Naive thymus-derived CD4-positive, alpha-beta T cell (primary cell): ENCODE measurements around the gene RALGPS1. TPM values are rescaled to one million over a fixed set of nuclear protein-coding genes. Genes with fewer than 3 reads are reported as not detected.
A peak's percentile ranks its signal among the peaks of the same experiment; 100 is the strongest.

Experiments used
- ATAC-seq: fragments of 150-1000 bp; cut with Tn5 transposase; 2 replicates; pipeline ENCODE4 v1.10.0; 2021; ENCODE audit warnings: mild to moderate bottlenecking, moderate library complexity
- CTCF ChIA-PET: fragments of 350-600 bp; sonication (Branson Sonifier 250); formaldehyde crosslinking; loops from one replicate; lab custom pipeline; 2021; ENCODE audit warnings: antibody characterized with exemption; lab: Charles Lee
- POLR2A ChIA-PET: fragments of 350-600 bp; sonication (Branson Sonifier 250); formaldehyde crosslinking; loops from one replicate; lab custom pipeline; 2021; ENCODE audit warnings: antibody characterized with exemption, inconsistent platforms; lab: Charles Lee
- DNase-seq, 9 donors: peaks; one replicate each; pipeline versions ENCODE4 v3.0.0 to v3.0.0-alpha.2; 2020 to 2022; ENCODE audit warnings: mixed read lengths in 1 of 9
- H3K27ac ChIP-seq: one replicate; pipeline ENCODE4 v1.7.0; 2013; ENCODE audit warnings: mild to moderate bottlenecking, low read depth, low read length, moderate library complexity
- H3K27me3 ChIP-seq, 2 donors: one replicate each; pipeline ENCODE4 v1.7.0; 2013; ENCODE audit warnings: low read length in 2 of 2, mild to moderate bottlenecking in 2 of 2, moderate library complexity in 2 of 2; ENCODE audit not compliant: control insufficient read depth in 2 of 2, insufficient read depth in 2 of 2
- H3K36me3 ChIP-seq, 3 experiments: 1 replicate in 2 of 3; 2 replicates in 1 of 3; pipeline ENCODE4 v1.7.0; 2013; ENCODE audit warnings: low read length in 3 of 3, mild to moderate bottlenecking in 3 of 3, moderate library complexity in 1 of 3; ENCODE audit not compliant: insufficient read depth in 3 of 3, control insufficient read depth in 2 of 3
- H3K4me1 ChIP-seq, 2 donors: one replicate each; pipeline ENCODE4 v1.7.0; 2013; ENCODE audit warnings: low read length in 2 of 2, mild to moderate bottlenecking in 2 of 2, moderate library complexity in 1 of 2; ENCODE audit not compliant: control insufficient read depth in 2 of 2, insufficient read depth in 2 of 2
- H3K4me3 ChIP-seq: 2 replicates; pipeline ENCODE4 v1.7.0; 2013; ENCODE audit warnings: mild to moderate bottlenecking, low read length
- H3K9me3 ChIP-seq, 3 experiments: 1 replicate in 2 of 3; 2 replicates in 1 of 3; pipeline ENCODE4 v1.7.0; 2013; ENCODE audit warnings: low read length in 3 of 3; ENCODE audit not compliant: control insufficient read depth in 2 of 3
- H3K27ac Mint-ChIP-seq, 9 donors: one replicate each; pipeline ENCODE4 v1.8.0; 2020 to 2022; ENCODE audit warnings: mixed read lengths in 9 of 9, mild to moderate bottlenecking in 8 of 9, moderate library complexity in 5 of 9, inconsistent platforms in 2 of 9
- H3K27me3 Mint-ChIP-seq, 5 donors: one replicate each; pipeline ENCODE4 v1.8.0; 2021 to 2022; ENCODE audit warnings: mixed read lengths in 5 of 5, mild to moderate bottlenecking in 1 of 5
- H3K36me3 Mint-ChIP-seq, 5 donors: one replicate each; pipeline ENCODE4 v1.8.0; 2020 to 2022; ENCODE audit warnings: mixed read lengths in 5 of 5, mild to moderate bottlenecking in 3 of 5, inconsistent platforms in 1 of 5
- H3K4me1 Mint-ChIP-seq, 7 donors: one replicate each; pipeline ENCODE4 v1.8.0; 2020 to 2022; ENCODE audit warnings: mixed read lengths in 7 of 7, mild to moderate bottlenecking in 3 of 7, inconsistent platforms in 1 of 7
- H3K4me3 Mint-ChIP-seq, 10 donors: one replicate each; pipeline ENCODE4 v1.8.0; 2020 to 2022; ENCODE audit warnings: mild to moderate bottlenecking in 10 of 10, mixed read lengths in 10 of 10, moderate library complexity in 6 of 10, inconsistent platforms in 2 of 10
- H3K9me3 Mint-ChIP-seq, 11 donors: one replicate each; pipeline ENCODE4 v1.8.0; 2020 to 2022; ENCODE audit warnings: mixed read lengths in 11 of 11, mild to moderate bottlenecking in 4 of 11, inconsistent platforms in 1 of 11, moderate library complexity in 1 of 11
- intact Hi-C, 2 donors: fragments of 100-400 bp; cut with micrococcal nuclease; formaldehyde crosslinking; loops; one replicate each; pipeline ENCODE4 v1.15.1; 2023
- polyA plus RNA-seq, 2 donors: library from polyadenylated mRNA; unstranded; fragments of 300-500 nt; fragmentation: Illumina TruSeq; gene quantifications; one replicate each; pipeline ENCODE4 v1.2.3, GENCODE V29; 2021
- total RNA-seq, 6 experiments: library from RNA in 5 of 6; stranded (reverse) in 5 of 6; gene quantifications; 1 replicate in 5 of 6; 2 replicates in 1 of 6; pipeline ENCODE4 v1.2.3 and lab custom pipeline; 2021 to 2026

RALGPS1 gene
- total and polyA plus RNA-seq, 7 experiments from 2014 or later, result 1.0 to 8.3 (median 4.1) TPM

DNA sequence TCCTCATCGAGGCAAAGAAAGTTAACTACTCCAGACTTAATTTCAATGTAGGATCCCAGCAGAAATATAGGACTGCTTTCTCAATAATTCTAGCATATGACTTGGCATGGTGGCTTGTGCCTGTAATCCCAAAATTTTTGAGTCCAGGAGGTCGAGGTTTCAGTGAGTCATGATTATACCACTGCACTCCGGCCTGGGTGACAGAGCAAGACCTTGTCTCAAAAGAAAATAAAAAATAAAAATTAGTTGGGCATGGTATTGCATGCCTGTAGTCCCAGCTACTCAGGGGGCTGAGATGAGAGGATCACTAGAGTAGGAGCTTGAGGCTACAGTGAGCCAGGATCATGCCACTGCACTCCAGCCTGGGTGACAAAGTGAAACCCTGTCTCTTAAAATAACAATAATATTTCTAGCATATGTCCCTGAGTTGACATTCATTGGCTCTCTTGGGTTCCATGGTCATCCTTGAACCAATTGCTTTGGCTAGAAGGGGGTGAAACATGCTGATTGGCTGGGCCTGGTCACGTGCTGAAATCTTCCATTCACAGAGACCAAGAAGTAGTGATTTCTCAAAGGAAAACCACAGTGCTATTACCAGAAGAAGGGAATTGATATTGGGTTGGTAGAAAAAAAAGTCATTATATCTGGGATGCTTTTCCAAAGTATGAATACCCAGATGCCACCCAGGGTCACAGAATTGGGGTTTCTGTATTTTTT, 318.4 kb downstream of the RALGPS1 start:
- Histone ChIP-seq H3K4me3 (no peak overlapping the region), H3K27ac (no peak overlapping the region), H3K4me1 (no peaks in the 10 kb centered on the region), H3K9me3 (no peaks in the 10 kb centered on the region), H3K27me3 (no peaks in the 10 kb centered on the region), H3K36me3 (no peaks in the 10 kb centered on the region)
- H3K9me3 Mint-ChIP-seq, result no peaks in the 10 kb centered on the region
- no peaks in the 10 kb centered on the region for H3K4me1 Mint-ChIP-seq
- H3K27me3 Mint-ChIP-seq, result peaks cover 10 to 64% (median 43%) of the 10 kb centered on the region in 5 donors
- peaks cover 0 to 8% (median 0%) of the 10 kb centered on the region in 5 donors for H3K36me3 Mint-ChIP-seq
- DNase-seq (no peak), ATAC-seq (no peak)
- ChIA-PET CTCF (interaction anchor here (1.0 kb wide), 1 partner anchor 9 kb away, joined by 3 read pairs; no protein-coding TSS in a partner anchor), POLR2A (no interaction called here)
- no peak overlapping the region for H3K27ac Mint-ChIP-seq
- intact Hi-C loops, result no loop called here
- H3K4me3 Mint-ChIP-seq, result peak overlapping the region in 1 of 10 donors; percentile 34

DNA sequence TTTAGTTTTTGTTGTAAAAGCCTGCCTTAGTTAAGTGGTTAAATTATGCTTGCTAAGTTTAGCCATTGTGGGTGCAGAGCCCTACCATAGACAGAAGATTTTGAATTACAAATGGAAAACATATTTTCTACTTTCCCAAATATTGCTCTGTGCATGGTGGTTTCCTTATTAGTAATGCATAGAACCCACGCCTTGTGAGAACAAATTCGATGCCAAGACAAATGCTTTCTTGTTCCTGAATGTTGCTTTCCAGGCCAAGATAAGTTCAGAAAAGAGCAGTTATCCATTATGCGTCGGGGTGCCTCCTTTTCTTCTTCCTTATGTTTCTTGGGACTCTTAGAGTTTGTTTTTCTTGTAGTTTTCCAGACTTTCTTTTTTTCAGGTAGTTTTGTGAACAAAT, 319.0 kb downstream of the RALGPS1 start:
- no peaks in the 10 kb centered on the region for H3K36me3 ChIP-seq
- ATAC-seq (no peak), DNase-seq (no peak)
- H3K4me1 Mint-ChIP-seq, result no peaks in the 10 kb centered on the region
- H3K9me3 ChIP-seq, result no peaks in the 10 kb centered on the region
- no peak overlapping the region for H3K4me3 Mint-ChIP-seq
- CTCF ChIA-PET, result interaction anchor here (1.0 kb wide), 1 partner anchor 9 kb away, joined by 3 read pairs; no protein-coding TSS in a partner anchor
- H3K27ac ChIP-seq, result no peak overlapping the region
- peaks cover 10 to 63% (median 43%) of the 10 kb centered on the region in 5 donors for H3K27me3 Mint-ChIP-seq
- no peak overlapping the region for H3K27ac Mint-ChIP-seq
- no peaks in the 10 kb centered on the region for H3K27me3 ChIP-seq
- no peaks in the 10 kb centered on the region for H3K4me1 ChIP-seq
- H3K4me3 ChIP-seq, result no peak overlapping the region
- intact Hi-C loops, result no loop called here
- H3K36me3 Mint-ChIP-seq, result peaks cover 0 to 8% (median 0%) of the 10 kb centered on the region in 5 donors
- H3K9me3 Mint-ChIP-seq, result no peaks in the 10 kb centered on the region
- POLR2A ChIA-PET, result no interaction called here

DNA sequence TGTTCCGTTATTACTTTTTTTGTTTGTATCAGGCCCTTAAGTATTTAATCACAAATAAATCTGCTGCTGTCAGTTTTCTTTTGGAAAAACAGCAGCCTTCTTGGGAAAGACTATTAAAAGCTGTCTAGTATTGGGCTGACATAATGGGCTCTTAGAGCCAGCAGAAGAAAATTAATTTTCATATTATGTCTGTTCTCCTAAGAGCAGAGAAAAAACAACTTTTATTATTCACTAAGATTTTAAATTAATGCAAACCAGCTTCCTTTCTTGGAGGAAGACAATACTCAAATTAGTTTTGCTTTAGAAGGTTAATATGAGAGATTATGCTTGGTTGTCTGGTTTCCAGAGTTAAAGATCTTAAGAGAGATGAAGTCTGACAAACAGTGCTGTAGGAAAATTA, 319.4 kb downstream of the RALGPS1 start:
- DNase-seq (no peak), ATAC-seq (no peak)
- Histone ChIP-seq H3K4me1 (no peaks in the 10 kb centered on the region), H3K36me3 (no peaks in the 10 kb centered on the region), H3K27ac (no peak overlapping the region), H3K27me3 (no peaks in the 10 kb centered on the region), H3K4me3 (no peak overlapping the region), H3K9me3 (no peaks in the 10 kb centered on the region)
- Mint-ChIP-seq H3K4me3 (no peak overlapping the region), H3K27me3 (peaks cover 10 to 63% (median 42%) of the 10 kb centered on the region in 5 donors), H3K9me3 (no peaks in the 10 kb centered on the region), H3K4me1 (no peaks in the 10 kb centered on the region), H3K36me3 (peaks cover 0 to 8% (median 0%) of the 10 kb centered on the region in 5 donors), H3K27ac (no peak overlapping the region)
- intact Hi-C loops, result no loop called here
- ChIA-PET CTCF (no interaction called here), POLR2A (interaction anchor here (2.0 kb wide), 1 partner anchor 8 kb away, joined by 8 read pairs; no protein-coding TSS in a partner anchor)

DNA sequence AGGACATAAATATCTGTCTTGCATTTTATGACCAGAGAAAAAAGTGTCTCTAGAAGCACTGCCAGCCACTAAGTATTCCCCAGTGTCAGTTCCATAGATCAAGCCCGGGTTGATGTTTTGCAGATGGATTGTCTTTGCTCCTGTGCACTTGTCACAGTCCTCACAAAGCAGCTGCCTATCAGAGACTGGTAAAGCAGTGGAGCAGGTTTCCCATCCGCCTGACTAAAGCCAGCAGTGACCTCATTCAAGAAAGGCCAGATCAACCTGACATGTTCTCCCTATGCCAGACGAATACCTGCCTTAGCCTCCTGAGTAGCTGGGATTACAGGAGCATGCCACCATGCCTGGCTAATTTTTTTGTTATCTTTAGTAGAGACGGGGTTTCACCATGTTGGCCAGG, 323.2 kb downstream of the RALGPS1 start:
- intact Hi-C loops, result no loop called here
- Mint-ChIP-seq H3K27ac (no peak overlapping the region), H3K9me3 (no peaks in the 10 kb centered on the region), H3K36me3 (peaks cover 0 to 8% (median 0%) of the 10 kb centered on the region in 5 donors), H3K27me3 (peaks cover 10 to 40% (median 28%) of the 10 kb centered on the region in 5 donors), H3K4me1 (no peaks in the 10 kb centered on the region), H3K4me3 (no peak overlapping the region)
- Histone ChIP-seq H3K27me3 (no peaks in the 10 kb centered on the region), H3K27ac (no peak overlapping the region), H3K36me3 (no peaks in the 10 kb centered on the region), H3K4me1 (no peaks in the 10 kb centered on the region), H3K9me3 (no peaks in the 10 kb centered on the region), H3K4me3 (no peak overlapping the region)
- ATAC-seq (no peak), DNase-seq (no peak)
- ChIA-PET POLR2A (no interaction called here), CTCF (no interaction called here)

DNA sequence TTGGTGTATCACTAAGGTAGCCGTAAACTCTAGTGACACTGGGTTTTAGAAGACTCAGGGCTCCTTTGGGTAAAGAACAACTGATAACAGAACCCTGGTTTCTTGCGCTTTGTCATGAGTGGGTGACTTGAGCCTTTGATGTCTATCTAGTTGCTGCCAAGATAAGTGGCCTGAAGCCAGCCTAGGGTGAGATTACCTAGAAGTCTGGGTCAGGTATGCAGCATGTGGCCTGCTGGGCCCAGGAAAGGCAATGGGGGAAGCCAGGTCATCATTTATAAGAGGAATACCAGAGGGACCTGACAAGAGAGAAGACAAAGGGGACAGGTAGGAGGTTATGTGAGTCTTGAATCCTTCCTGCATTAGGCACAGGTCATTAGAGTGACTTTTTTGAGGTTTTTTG, 326.8 kb downstream of the RALGPS1 start:
- no peaks in the 10 kb centered on the region for H3K36me3 ChIP-seq
- H3K4me3 ChIP-seq, result no peak overlapping the region
- H3K27ac ChIP-seq, result no peak overlapping the region
- no peaks in the 10 kb centered on the region for H3K9me3 ChIP-seq
- H3K4me1 Mint-ChIP-seq, result peaks cover 4 to 16% (median 8%) of the 10 kb centered on the region in 7 donors
- H3K4me3 Mint-ChIP-seq, result no peak overlapping the region
- H3K36me3 Mint-ChIP-seq, result peaks cover 0 to 4% (median 0%) of the 10 kb centered on the region in 5 donors
- DNase-seq (no peak), ATAC-seq (no peak)
- no peak overlapping the region for H3K27ac Mint-ChIP-seq
- CTCF ChIA-PET, result no interaction called here
- H3K9me3 Mint-ChIP-seq, result no peaks in the 10 kb centered on the region
- peaks cover 4 to 25% (median 9%) of the 10 kb centered on the region in 5 donors for H3K27me3 Mint-ChIP-seq
- POLR2A ChIA-PET, result no interaction called here
- H3K4me1 ChIP-seq, result peaks cover 0 to 5% of the 10 kb centered on the region in 2 donors
- intact Hi-C loops, result no loop called here
- no peaks in the 10 kb centered on the region for H3K27me3 ChIP-seq

DNA sequence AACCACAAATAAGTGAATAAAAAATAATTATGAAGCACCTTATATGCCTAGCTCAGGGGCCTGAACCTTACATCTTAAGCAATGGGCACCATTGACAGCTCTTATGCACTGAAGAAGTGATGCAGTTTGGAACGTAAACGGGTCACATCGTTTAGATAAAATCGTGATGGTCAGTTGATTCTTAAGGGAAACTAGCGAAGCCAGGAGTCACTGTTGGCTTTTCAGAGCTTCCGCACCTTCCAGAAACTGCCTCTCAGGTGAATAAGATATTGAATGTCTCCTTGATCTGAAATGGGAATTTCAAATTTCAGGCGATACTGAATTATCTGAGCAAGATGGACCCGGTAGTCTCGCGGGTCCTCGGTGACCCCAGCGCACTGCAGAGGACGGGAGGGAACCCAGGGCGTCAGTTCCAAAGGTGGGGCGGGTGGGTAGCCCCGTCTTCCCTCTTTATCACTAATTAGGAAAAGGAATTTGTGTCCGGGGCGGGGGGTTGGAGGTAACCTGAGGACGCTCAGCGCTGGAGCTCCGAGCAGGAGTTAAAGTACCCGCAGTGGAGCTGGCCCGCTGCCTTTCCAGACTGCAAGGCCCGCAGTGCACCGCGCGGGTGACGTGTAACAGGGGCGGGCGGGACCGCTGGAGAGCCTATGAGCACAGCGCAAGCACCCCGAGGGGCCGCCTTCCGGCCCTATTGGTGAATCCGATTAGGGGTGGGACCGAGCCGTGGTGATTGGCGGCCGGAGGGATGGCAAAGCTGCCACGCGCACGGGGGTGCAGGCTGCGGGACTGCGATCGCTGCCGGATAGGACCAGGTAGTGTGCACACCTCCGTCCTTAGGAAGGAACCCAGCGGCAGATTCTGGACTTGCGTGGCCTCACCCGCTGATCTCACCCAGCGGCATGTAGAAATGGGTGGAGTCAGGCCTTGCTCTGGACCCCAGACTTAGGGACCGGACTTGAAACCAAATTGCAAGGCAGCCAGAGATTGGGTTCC, 330.3 kb downstream of the RALGPS1 start:
- ChIA-PET POLR2A (interaction anchor here (0.6 to 1.5 kb wide), 3 partner anchors 18 to 206 kb away, joined by 3 to 9 read pairs (median 4); partner anchors contain the start of genes LRSAM1 and RPL12), CTCF (interaction anchor here (0.7 to 1.3 kb wide), 2 partner anchors 13 to 18 kb away, joined by 3 to 5 read pairs; no protein-coding TSS in a partner anchor)
- Histone ChIP-seq H3K4me1 (peaks cover 0 to 5% of the 10 kb centered on the region in 2 donors), H3K27ac (no peak overlapping the region), H3K36me3 (no peaks in the 10 kb centered on the region), H3K4me3 (peak overlapping the region; percentile 85), H3K27me3 (no peaks in the 10 kb centered on the region), H3K9me3 (no peaks in the 10 kb centered on the region)
- H3K36me3 Mint-ChIP-seq, result peaks cover 0 to 4% (median 0%) of the 10 kb centered on the region in 5 donors
- peak overlapping the region; percentile 80 to 92 (median 88) for H3K4me3 Mint-ChIP-seq
- H3K27ac Mint-ChIP-seq, result peak overlapping the region in 7 of 9 donors; percentile 28 to 80 (median 59)
- H3K9me3 Mint-ChIP-seq, result no peaks in the 10 kb centered on the region
- H3K4me1 Mint-ChIP-seq, result peaks cover 4 to 16% (median 8%) of the 10 kb centered on the region in 7 donors
- H3K27me3 Mint-ChIP-seq, result peaks cover 0 to 24% (median 4%) of the 10 kb centered on the region in 5 donors
- intact Hi-C loops, result loop anchor here (1.0 to 2.0 kb wide), 7 partner anchors 20 to 368 kb away; partner anchors contain the start of genes LRSAM1 (in 2 of the 2), RPL12 (in 2 of the 2), ZNF79 (in 2 of the 2) and STXBP1 (in 1 of the 2)
- DNase-seq (peak; percentile 84 to 94 (median 91)), ATAC-seq (peak; percentile 100)
